ENCODE data around the gene USB1. TPM values are rescaled to one million over a fixed set of nuclear protein-coding genes. Genes with fewer than 3 reads are reported as not detected.

Gene USB1
- total RNA-seq, 1 donor from 2014 or later = 39.7 TPM

DNA sequence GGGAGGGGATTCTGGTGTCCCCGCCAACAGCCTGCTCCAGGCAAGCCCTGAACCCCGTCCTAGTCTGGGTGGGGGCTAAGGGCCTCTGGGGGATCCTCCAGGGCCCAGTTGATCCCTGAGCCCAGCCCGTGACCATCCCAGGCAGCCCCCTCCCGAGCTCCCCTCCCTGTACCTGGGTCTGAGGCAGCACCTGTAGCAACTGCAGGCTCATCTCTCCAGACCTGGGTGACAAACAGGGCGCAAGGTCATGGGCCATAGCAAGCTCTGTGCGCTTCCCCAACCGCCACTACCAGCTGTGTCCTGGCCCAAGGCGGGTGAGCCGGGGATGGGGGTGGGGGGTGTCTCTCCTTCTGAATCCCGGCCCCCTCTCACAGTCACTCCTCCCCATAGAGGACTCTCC lies 40.9 kb upstream of the USB1 start:
- no peak overlapping the region for H3K4me3 Mint-ChIP-seq
- DNase-seq (ENCODE audit: extremely low spot score, unreplicated experiment) = no peak

DNA sequence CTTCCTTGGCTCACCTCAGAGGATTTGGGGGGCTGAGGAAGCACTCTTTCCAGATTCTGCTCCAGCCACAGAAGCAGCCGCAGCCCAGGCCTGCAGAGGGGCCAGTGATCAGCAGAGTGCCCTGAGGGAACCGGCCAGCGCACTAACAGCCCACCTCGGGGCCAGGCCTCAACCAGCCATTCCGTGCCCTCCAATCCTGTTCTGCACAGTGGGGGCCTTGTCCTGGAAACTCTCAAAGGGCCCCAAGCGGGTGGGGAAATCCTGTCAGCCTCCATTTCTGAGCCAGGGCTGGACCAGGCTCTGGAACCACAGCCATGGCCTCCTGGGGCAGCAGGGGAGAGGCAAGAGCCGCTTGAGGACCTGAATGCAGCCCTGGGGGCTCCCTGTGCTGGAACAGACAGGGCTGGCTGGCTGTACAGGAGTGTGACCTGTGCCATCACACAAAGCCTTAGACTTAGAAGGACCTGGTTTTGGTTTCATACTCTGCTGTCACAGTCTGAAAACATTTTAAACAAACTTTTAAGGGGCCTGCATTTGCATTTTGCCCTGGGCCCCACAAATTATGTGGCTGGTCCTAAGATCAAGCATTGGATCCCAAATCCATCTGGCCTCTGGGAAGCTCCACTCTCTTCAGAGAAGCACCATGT lies 40.3 kb upstream of the USB1 start:
- H3K36me3 Mint-ChIP-seq = no peaks in the 10 kb centered on the region
- TF ChIP-seq, protein P1, sequence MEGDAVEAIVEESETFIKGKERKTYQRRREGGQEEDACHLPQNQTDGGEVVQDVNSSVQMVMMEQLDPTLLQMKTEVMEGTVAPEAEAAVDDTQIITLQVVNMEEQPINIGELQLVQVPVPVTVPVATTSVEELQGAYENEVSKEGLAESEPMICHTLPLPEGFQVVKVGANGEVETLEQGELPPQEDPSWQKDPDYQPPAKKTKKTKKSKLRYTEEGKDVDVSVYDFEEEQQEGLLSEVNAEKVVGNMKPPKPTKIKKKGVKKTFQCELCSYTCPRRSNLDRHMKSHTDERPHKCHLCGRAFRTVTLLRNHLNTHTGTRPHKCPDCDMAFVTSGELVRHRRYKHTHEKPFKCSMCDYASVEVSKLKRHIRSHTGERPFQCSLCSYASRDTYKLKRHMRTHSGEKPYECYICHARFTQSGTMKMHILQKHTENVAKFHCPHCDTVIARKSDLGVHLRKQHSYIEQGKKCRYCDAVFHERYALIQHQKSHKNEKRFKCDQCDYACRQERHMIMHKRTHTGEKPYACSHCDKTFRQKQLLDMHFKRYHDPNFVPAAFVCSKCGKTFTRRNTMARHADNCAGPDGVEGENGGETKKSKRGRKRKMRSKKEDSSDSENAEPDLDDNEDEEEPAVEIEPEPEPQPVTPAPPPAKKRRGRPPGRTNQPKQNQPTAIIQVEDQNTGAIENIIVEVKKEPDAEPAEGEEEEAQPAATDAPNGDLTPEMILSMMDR (conservative IDR thresholded peaks at IDR 0.05) = no peak
- no peak overlapping the region for H3K27ac Mint-ChIP-seq
- no peaks in the 10 kb centered on the region for H3K27me3 Mint-ChIP-seq
- H3K4me3 Mint-ChIP-seq = no peak overlapping the region
- H3K4me1 Mint-ChIP-seq (ENCODE audit: unreplicated experiment) = peaks cover 10% of the 10 kb centered on the region
- DNase-seq (ENCODE audit: extremely low spot score, unreplicated experiment) = no peak
- H3K9me3 Mint-ChIP-seq = no peaks in the 10 kb centered on the region

More for the DNA sequence above, 40.9 kb upstream of the USB1 start:
- H3K27ac Mint-ChIP-seq = no peak overlapping the region
- no peaks in the 10 kb centered on the region for H3K36me3 Mint-ChIP-seq
- TF ChIP-seq, protein P1 (conservative IDR thresholded peaks at IDR 0.05) = no peak
- no peaks in the 10 kb centered on the region for H3K9me3 Mint-ChIP-seq
- no peaks in the 10 kb centered on the region for H3K27me3 Mint-ChIP-seq
- peaks cover 10% of the 10 kb centered on the region for H3K4me1 Mint-ChIP-seq (ENCODE audit: unreplicated experiment)

DNA sequence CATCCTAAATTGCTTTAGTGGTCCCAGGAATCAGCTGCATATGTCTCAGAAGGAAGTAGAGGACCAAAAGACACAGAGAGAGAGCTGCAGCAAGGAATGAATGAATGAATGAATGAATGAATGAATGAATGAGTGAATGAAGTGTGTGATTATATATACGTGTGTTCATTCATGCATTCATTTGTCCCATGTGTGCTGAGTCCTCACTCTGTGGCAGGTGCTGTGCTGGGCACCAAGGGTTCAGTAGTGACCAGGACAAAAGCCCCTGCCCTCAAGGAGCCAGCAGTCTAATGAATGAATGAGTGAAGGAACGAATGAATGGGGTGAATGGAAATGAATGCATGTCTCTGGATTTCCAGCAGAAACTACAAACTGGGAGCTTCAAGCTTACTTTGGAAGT lies 39.7 kb upstream of the USB1 start:
- Mint-ChIP-seq H3K27me3 (no peaks in the 10 kb centered on the region), H3K27ac (no peak overlapping the region), H3K4me3 (no peak overlapping the region), H3K4me1 (ENCODE audit: unreplicated experiment) (peaks cover 10% of the 10 kb centered on the region), H3K9me3 (no peaks in the 10 kb centered on the region), H3K36me3 (no peaks in the 10 kb centered on the region)
- DNase-seq (ENCODE audit: extremely low spot score, unreplicated experiment) = no peak
- TF ChIP-seq, protein P1 (conservative IDR thresholded peaks at IDR 0.05) = no peak

DNA sequence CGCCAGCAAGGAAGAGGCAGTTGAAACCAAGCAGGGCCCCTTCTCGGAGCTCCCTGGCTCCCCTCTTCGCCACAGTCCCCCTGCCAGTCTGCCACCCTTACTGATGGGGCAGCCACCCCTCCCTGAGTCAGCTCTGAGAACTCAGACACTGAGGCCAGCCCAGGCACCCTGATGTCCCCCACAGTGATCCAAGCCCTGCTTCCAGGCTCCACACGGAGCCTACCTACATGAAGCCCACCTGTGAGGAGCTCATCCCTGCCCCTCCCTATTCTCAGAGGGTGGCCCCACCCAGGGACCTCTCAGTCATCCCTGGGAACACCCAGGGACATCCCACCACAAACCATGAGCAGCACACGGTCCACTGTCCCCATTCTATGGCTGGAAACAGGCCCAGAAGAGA lies 39.2 kb upstream of the USB1 start:
- DNase-seq (ENCODE audit: extremely low spot score, unreplicated experiment) = no peak
- TF ChIP-seq, protein P1 (conservative IDR thresholded peaks at IDR 0.05) = no peak
- Mint-ChIP-seq H3K4me1 (ENCODE audit: unreplicated experiment) (peaks cover 10% of the 10 kb centered on the region), H3K36me3 (no peaks in the 10 kb centered on the region), H3K27me3 (no peaks in the 10 kb centered on the region), H3K9me3 (no peaks in the 10 kb centered on the region), H3K27ac (no peak overlapping the region), H3K4me3 (no peak overlapping the region)

DNA sequence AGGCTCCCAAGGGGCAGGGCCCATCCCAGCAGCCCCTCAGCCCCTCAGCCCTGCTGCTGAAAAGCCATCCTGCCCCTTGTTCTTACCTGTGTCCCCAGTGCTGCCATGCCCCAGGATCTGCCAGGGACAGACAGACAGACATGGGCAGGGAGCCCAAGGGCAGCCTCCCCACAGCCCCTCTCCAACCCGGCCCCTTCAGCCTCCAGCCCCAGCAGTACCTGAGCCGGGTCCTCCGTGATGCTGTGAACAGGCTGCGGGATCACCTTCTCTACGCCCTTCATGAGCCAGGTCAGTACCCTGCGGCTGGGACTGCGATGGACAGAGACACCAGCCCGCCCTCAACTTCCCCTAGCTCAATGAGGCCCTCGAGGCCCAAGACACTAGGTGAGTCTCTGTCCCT lies 38.5 kb upstream of the USB1 start:
- H3K27me3 Mint-ChIP-seq = no peaks in the 10 kb centered on the region
- peaks cover 10% of the 10 kb centered on the region for H3K4me1 Mint-ChIP-seq (ENCODE audit: unreplicated experiment)
- TF ChIP-seq, protein P1 (conservative IDR thresholded peaks at IDR 0.05) = no peak
- H3K36me3 Mint-ChIP-seq = no peaks in the 10 kb centered on the region
- H3K27ac Mint-ChIP-seq = no peak overlapping the region
- DNase-seq (ENCODE audit: extremely low spot score, unreplicated experiment) = no peak
- no peak overlapping the region for H3K4me3 Mint-ChIP-seq
- no peaks in the 10 kb centered on the region for H3K9me3 Mint-ChIP-seq
